Pancreas (tissue), 10 donors: Measurements from ENCODE around the gene PSMA6. TPM values are rescaled to one million over a fixed set of nuclear protein-coding genes. Genes with fewer than 3 reads are reported as not detected.

ENCODE experiments used
- ATAC-seq, 4 donors: fragments of 200-7000 bp; cut with Tn5 transposase; one replicate each; pipeline versions ENCODE4 v1.8.0 to v1.9.1; 2020; ENCODE audit warnings: mild to moderate bottlenecking in 4 of 4, moderate library complexity in 4 of 4
- DNase-seq, 6 donors: peaks; one replicate each; pipeline ENCODE4 v3.0.0-alpha.2; 2020
- FAIRE-seq: peaks from 2 replicates; lab custom pipeline; 2012; peaks lifted over from hg19 to GRCh38; lab: Jason Lieb, UNC
- H3K27ac ChIP-seq, 4 donors: fragments of 200-600 bp; sonication (generic); 1 replicate in 3 of 4; 2 replicates in 1 of 4; pipeline versions ENCODE4 v1.5.0 to v1.8.0; 2020
- H3K27me3 ChIP-seq, 4 donors: fragments of 200-600 bp; one replicate each; pipeline ENCODE4 v1.8.0; 2021
- H3K36me3 ChIP-seq, 3 donors: fragments of 200-600 bp; sonication (generic) in 1 of 3; one replicate each; pipeline versions ENCODE4 v1.5.0 to v1.8.0; 2020 to 2021
- H3K4me1 ChIP-seq, 3 donors: fragments of 200-600 bp; one replicate each; pipeline ENCODE4 v1.8.0; 2021
- H3K4me3 ChIP-seq, 4 donors: fragments of 200-600 bp; sonication (generic) in 2 of 4; one replicate each; pipeline versions ENCODE4 v1.5.0 to v1.8.0; 2020 to 2021
- H3K9me3 ChIP-seq, 4 donors: fragments of 200-600 bp; one replicate each; pipeline ENCODE4 v1.8.0; 2021
- CTCF ChIP-seq, 4 donors: fragments of 200-600 bp; sonication (generic) in 3 of 4; IDR thresholded peaks; one replicate each; pipeline versions ENCODE4 v1.5.0 to v1.8.0; 2021; ENCODE audit warnings: antibody characterized with exemption in 4 of 4
- WGBS, 2 donors: extraction: QIAGEN DNeasy Blood & Tissue Kit; methylation state at CpG; one replicate each; pipeline ENCODE4 v1.1.7; 2013; 5-methylcytosine and 5-hydroxymethylcytosine counted together
- intact Hi-C, 3 donors: fragments of 100-400 bp; cut with DNase I; formaldehyde crosslinking; loops; one replicate each; pipeline versions ENCODE4 v1.11.1 to v1.14.2; 2022
- polyA plus RNA-seq, 2 donors: library from polyadenylated mRNA; stranded (reverse); fragments of 200-250 nt; gene quantifications; one replicate each; pipeline ENCODE4 v1.2.3, GENCODE V29; 2013
- total RNA-seq, 6 donors: library from RNA; stranded (reverse); fragmentation: NEBNext Ultra II Directional in 4 of 6; extraction: Animal tissue kit (Norgen Biotek cat#: 25700) in 4 of 6; gene quantifications; one replicate each; pipeline versions ENCODE4 v1.2.1 to v1.2.4, GENCODE V29; 2021 to 2023
- donor health status: healthy with polysubstance abuse.
- donor health status: DM: no; HTN: no; CAD: no; lungs with moderate emphysema.
- donor health status: DM: no; HTN: no; CAD: no.
- donor health status: control.
- donor health status: control.
- donor health status: Bipolar disorder and iron deficiency.
- donor health status: DM: yes; HTN: yes; CAD: no.
- donor health status: DM: no; HTN: no; CAD: no.
- donor health status: DM: no; HTN: no; CAD: no.
- donor health status: DM: yes; HTN: yes; CAD: no.

Gene PSMA6
- total and polyA plus RNA-seq, 8 donors = 41.2 to 83.3 (median 58.4) TPM

- Histone ChIP-seq H3K36me3 (no peaks in the 10 kb centered on the region), H3K27me3 (no peaks in the 10 kb centered on the region), H3K27ac (peak overlapping the region; percentile 90 to 95 (median 93)), H3K4me1 (peaks cover 26 to 32% (median 27%) of the 10 kb centered on the region in 3 donors), H3K9me3 (no peaks in the 10 kb centered on the region), H3K4me3 (peak overlapping the region in 2 of 4 donors; percentile 24 to 33)
- WGBS, 2 donors = 12 to 15% methylated on average over 25 of the region's 25 CpGs
- ATAC-seq = peak; percentile 93 to 98 (median 97)
- intact Hi-C loops = loop anchor here in 1 of 3 donors (10.0 kb wide), 1 partner anchor 63 kb away; the partner anchor contains the start of gene NFKBIA
- TF ChIP-seq CTCF (IDR thresholded peaks at IDR 0.05) = no peak
- DNase-seq = peak; percentile 90 to 99 (median 98)
- FAIRE-seq = no peak
Observed at GRCh38 chr14:35341751-35342488, 49.7 kb downstream of the PSMA6 start.

DNA sequence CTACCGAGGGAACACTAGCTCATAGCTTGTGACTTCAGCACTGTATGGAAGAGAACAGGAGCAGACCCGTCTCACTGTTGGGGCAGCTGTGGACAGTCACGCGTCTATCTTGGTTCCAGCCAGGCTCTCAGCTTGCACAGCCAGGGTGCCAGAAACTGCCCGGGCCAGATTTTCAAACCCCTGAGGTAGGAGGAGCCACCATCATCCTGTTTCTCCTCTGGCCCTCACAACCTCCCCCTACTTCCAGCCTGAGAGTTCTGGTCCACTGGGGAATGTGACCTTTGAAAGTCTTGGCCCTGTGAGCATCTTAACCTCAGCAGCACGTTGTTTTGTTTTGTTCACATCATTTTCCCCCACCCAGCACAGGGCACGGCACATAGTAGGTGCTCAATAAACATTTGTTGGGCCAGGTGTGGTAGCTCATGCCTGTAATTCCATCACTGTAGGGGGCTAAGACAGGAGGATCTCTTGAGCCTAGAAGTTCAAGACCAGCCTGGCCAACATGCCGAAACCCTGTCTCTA is 50.4 kb downstream of the PSMA6 start:
- ATAC-seq = no peak
- Histone ChIP-seq H3K4me1 (peaks cover 20 to 25% (median 21%) of the 10 kb centered on the region in 3 donors), H3K36me3 (no peaks in the 10 kb centered on the region), H3K4me3 (no peak overlapping the region), H3K27ac (peak overlapping the region; percentile 90 to 95 (median 93)), H3K27me3 (no peaks in the 10 kb centered on the region), H3K9me3 (no peaks in the 10 kb centered on the region)
- peak in 1 of 6 donors; percentile 53 for DNase-seq
- TF ChIP-seq CTCF (IDR thresholded peaks at IDR 0.05) = no peak
- WGBS, 2 donors = 34 to 37% methylated on average over 8 of the region's 8 CpGs
- intact Hi-C loops = loop anchor here in 1 of 3 donors (10.0 kb wide), 1 partner anchor 62 kb away; the partner anchor contains the start of gene NFKBIA
- FAIRE-seq = no peak

DNA sequence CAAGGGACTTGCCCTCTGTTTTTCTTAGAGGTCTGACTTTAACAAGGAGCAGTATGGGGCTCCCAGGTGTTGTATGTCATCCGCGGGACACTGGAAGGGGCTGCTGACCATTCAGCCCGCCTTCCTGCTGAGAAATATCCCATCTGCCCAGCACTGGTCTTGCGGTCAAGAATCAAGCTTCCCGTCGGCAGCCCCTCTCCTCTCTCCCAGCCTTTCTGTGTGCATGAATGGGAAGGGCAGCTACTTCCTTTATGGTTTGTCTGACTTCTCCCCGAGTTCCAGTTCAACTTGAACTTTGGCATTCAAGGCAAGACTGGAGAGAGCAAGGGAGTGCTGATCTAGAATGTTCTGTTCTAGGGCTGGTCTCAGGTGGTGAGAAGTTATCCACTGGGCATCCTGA is 51.5 kb downstream of the PSMA6 start:
- H3K4me3 ChIP-seq = no peak overlapping the region
- H3K27ac ChIP-seq = no peak overlapping the region
- no peaks in the 10 kb centered on the region for H3K36me3 ChIP-seq
- no peaks in the 10 kb centered on the region for H3K9me3 ChIP-seq
- no peak for ATAC-seq
- TF ChIP-seq CTCF (IDR thresholded peaks at IDR 0.05) = no peak
- peak in 1 of 6 donors; percentile 23 for DNase-seq
- no peak for FAIRE-seq
- H3K4me1 ChIP-seq = peaks cover 19 to 25% (median 20%) of the 10 kb centered on the region in 3 donors
- 73 to 83% methylated on average over 7 of the region's 7 CpGs for WGBS, 2 donors
- no peaks in the 10 kb centered on the region for H3K27me3 ChIP-seq
- intact Hi-C loops = loop anchor here in 1 of 3 donors (10.0 kb wide), 1 partner anchor 61 kb away; the partner anchor contains the start of gene NFKBIA

DNA sequence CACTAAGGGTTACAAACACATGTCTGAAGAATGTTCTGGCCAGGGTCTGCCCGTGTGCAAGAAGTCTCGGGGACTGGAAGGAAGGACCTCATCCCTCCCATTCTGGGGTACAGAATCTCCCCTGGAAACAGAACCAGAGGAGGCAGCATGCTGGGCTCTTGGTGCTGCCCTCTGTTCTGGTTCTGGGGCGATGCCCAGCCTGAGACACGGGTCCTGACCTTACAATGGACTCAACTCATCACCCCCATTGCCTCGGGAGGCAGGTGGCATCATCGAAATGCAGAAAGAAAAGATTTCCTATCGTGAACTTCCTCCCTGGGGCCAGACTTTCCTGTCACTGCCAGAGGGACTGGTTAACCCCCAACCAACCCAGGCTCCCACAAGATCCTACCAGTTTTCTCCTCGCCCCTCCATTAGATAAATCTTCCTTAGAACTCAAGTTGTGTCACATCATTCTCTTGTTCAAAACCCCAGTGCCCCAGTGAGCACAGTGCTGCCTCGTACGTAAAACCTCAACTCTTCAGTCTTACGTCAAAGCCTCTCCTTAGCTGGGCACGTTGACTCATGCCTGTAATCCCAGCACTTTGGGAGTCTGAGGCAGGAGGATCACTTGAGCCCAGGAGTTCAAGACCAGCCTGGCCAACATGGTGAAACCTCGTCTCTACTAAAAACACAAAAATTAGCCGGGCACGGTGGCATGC is 52.1 kb downstream of the PSMA6 start:
- 81 to 87% methylated on average over 15 of the region's 15 CpGs for WGBS, 2 donors

More for the DNA sequence above, 52.1 kb downstream of the PSMA6 start:
- DNase-seq = peak in 1 of 6 donors; percentile 34
- peaks cover 19 to 25% (median 20%) of the 10 kb centered on the region in 3 donors for H3K4me1 ChIP-seq
- no peak overlapping the region for H3K4me3 ChIP-seq
- TF ChIP-seq CTCF (IDR thresholded peaks at IDR 0.05) = no peak
- H3K27me3 ChIP-seq = no peaks in the 10 kb centered on the region
- no peak overlapping the region for H3K27ac ChIP-seq
- H3K9me3 ChIP-seq = no peaks in the 10 kb centered on the region
- no peak for FAIRE-seq
- no peak for ATAC-seq
- intact Hi-C loops = loop anchor here in 1 of 3 donors (10.0 kb wide), 1 partner anchor 61 kb away; the partner anchor contains the start of gene NFKBIA
- no peaks in the 10 kb centered on the region for H3K36me3 ChIP-seq
